GM19099 (cell line): ENCODE measurements around the gene ERMARD.

ENCODE experiments used
- POLR2A ChIP-seq: IDR thresholded peaks from 3 replicates; pipeline ENCODE4 v1.6.1; 2011; ENCODE audit warnings: low read depth; ENCODE audit not compliant: insufficient read length; ENCODE audit errors: extremely low read depth

ERMARD gene

GRCh38 chr6:169724494-169725124 is 26.8 kb upstream of the ERMARD start, which contains the start of gene PHF10:
PHF10 (minus strand) TSS chr6:169724500; CDS start chr6:169723931, 569 bp downstream.
- peak; percentile 50 for TF ChIP-seq POLR2A

DNA sequence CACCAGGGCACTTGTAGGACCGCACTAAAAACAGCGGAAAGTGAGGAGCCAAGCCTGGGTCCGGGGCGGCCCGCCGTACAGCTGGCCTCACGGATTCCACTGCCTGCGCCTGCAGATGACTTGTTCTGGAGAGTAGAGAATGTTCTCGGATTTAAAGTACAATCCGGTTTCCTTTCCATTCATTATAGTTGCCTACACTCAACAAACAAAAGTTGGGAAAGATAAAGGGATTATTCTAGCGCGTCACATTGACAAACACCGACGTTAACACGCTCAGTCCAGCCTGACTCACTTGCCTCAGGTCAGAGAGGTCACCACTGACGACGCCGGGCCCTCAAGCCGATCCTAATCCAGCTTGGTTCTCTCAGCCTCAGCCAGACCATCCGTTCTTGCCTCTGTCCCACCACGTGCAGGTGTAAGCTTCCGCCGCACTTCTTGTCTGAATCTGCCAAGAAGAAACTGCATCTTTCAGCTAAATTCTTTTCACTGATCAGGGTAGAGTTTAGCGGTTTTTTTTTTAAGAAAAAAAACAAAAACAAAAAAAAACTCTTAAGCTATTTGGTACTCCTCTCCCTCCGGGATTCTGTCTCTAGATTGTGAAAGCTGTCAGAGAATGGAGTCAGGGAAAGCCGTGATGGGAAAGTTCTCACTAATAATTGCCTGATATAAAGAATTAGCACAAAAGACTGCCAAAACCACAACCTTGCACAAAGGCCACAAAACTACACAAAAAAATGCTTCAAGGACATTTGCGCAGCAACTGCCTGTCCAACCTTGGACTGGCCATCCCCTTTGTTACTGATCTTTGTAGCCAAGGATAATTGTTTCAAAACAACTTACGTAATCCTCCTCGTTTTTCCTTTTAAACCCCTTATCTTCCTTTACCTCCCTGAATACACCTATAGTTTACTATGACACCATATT is 26.0 kb upstream of the ERMARD start:
- TF ChIP-seq POLR2A = no peak

GRCh38 chr6:169726049-169726400 is 25.4 kb upstream of the ERMARD start:
- no peak for TF ChIP-seq POLR2A

GRCh38 chr6:169726963-169727362 is 24.5 kb upstream of the ERMARD start:
- TF ChIP-seq POLR2A = no peak

GRCh38 chr6:169729961-169730360 is 21.5 kb upstream of the ERMARD start:
- TF ChIP-seq POLR2A = no peak

- no peak for TF ChIP-seq POLR2A
Observed at GRCh38 chr6:169738204-169738975, 13.0 kb upstream of the ERMARD start.

DNA sequence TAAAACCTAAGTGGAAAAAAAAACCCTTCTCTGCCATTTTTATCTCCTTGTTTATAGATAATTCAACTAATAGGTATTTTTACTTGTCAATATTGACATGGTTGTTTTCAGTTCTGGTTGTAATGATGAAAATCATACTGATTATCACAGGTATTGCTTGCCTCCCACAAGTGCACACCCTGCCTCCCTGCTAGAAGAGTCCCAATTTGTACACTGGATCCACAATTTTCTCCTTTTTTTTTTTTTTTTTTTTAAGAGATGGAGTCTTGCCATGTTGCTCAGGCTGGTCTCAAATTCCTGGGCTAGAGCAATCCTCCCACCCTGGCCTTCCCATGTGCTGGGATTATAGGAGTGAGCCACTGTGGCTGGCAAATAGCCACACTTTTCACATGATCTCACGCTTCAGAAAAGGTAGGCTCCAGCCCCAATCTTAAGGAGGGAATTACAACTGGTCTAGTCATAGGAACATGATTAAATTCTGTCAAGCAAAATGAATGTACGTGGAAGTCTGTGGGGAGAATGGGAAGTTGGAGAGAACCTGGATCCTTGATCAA is 12.4 kb upstream of the ERMARD start:
- no peak for TF ChIP-seq POLR2A

- TF ChIP-seq POLR2A = no peak
Observed at GRCh38 chr6:169741344-169741743, 10.1 kb upstream of the ERMARD start.

DNA sequence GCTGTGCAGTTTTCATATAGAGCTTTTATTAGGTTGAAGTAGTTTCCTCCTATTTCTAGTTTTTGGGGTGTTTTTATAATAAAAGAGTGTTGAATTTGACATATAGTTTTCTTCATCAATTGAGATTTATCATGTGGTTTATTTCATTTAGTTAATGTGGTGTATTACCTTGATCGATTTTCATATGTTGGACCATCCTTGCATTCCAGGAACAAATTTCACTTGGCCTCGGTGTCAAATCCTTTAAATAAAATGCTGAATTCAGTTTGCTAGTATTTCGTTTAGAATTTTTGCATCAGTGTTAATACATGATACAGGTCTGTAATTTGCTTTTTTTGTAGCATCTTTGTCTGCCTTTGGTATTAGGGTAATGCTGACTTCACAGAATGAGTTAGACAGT is 6.0 kb upstream of the ERMARD start:
- no peak for TF ChIP-seq POLR2A

GRCh38 chr6:169746556-169746955 is 4.9 kb upstream of the ERMARD start:
- TF ChIP-seq POLR2A = no peak

GRCh38 chr6:169752074-169752623 is 727 bp downstream of the ERMARD start:
- no peak for TF ChIP-seq POLR2A

GRCh38 chr6:169755162-169755561 is 3.7 kb downstream of the ERMARD start:
- TF ChIP-seq POLR2A = no peak

GRCh38 chr6:169763308-169763707 is 11.9 kb downstream of the ERMARD start:
- no peak for TF ChIP-seq POLR2A

DNA sequence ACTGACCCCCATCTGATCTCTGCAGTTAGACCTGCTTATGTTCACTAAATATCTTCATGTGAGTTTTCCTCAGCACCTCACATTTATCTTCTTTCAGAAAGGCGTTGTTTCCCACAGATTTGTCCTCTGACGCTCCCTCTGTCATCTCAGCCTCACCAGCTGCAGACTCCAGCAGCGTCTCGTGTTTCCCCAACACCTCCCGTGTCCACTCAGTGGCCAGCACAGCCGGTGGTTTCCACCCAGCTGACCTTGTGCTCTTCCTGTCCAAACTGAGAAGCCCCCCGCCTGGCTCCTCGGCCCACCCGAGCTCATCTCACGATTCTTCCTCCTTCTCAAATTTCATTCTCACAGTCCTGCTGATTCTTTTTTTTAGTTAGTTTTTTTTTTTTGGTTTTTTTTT is 12.5 kb downstream of the ERMARD start:
- no peak for TF ChIP-seq POLR2A

DNA sequence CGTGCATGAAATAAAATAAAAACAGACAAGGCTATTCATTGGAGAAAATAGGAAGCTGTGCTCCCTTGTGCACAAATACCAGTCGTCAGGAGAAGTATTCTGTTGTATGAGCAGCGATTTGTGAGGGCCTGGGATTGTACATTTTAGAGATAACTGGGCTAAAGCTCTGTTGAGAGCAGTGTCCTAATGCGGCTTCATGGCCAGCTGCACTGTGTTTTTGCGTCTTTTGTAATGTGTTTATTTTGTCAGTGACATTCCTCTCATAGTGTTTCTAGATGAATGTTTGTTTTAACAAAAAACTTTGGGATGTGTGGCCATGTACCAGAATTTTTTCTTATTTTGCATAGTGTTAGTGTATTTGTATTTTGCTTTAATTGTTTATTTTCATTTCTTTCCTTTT is 14.8 kb downstream of the ERMARD start:
- no peak for TF ChIP-seq POLR2A

- no peak for TF ChIP-seq POLR2A
Observed at GRCh38 chr6:169766921-169767736, 15.7 kb downstream of the ERMARD start.
